Measurements from ENCODE around the gene ZNF256. TPM values are rescaled to one million over a fixed set of nuclear protein-coding genes. Genes with fewer than 3 reads are reported as not detected.

Gene ZNF256
- total RNA-seq, 4 donors from 2014 or later: 0.93 to 2.6 (median 1.4) TPM

DNA sequence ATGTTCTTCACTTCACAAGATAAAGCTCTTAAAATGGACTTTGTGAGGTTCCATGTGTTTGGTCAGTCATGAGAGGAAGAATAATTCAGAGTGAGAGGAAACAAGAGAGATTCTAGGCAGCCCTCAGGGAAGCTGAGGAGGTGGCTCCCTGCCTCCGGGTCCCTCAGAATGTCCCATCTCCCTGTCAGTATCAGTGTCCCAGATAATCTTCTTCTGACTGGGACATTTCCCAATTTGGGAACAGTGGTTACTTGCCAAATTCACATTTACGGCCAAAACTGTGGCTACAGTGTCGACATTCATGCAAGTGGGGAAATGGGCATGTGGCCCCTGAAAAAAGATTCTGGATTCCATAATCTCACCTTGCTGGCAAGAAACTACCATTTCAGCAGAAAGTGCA, 40.1 kb downstream of the ZNF256 start:
- H3K4me3 ChIP-seq: no peak overlapping the region
- DNase-seq: no peak
- peaks cover 10 to 35% of the 10 kb centered on the region in 2 donors for H3K36me3 ChIP-seq
- H3K27ac ChIP-seq: no peak overlapping the region
- no peak for TF ChIP-seq POLR2A (IDR thresholded peaks at IDR 0.05)
- TF ChIP-seq, protein P1, sequence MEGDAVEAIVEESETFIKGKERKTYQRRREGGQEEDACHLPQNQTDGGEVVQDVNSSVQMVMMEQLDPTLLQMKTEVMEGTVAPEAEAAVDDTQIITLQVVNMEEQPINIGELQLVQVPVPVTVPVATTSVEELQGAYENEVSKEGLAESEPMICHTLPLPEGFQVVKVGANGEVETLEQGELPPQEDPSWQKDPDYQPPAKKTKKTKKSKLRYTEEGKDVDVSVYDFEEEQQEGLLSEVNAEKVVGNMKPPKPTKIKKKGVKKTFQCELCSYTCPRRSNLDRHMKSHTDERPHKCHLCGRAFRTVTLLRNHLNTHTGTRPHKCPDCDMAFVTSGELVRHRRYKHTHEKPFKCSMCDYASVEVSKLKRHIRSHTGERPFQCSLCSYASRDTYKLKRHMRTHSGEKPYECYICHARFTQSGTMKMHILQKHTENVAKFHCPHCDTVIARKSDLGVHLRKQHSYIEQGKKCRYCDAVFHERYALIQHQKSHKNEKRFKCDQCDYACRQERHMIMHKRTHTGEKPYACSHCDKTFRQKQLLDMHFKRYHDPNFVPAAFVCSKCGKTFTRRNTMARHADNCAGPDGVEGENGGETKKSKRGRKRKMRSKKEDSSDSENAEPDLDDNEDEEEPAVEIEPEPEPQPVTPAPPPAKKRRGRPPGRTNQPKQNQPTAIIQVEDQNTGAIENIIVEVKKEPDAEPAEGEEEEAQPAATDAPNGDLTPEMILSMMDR (IDR thresholded peaks at IDR 0.05 in 4 of 5, conservative IDR thresholded peaks at IDR 0.05 in 1 of 5): no peak
- intact Hi-C loops (cut with DNase I; ENCODE audit: low total_unique reads) (no loop called here), in situ Hi-C loops (cut with MboI; ENCODE audit: low sequenced_read_pairs in 4 of 4) (loop anchor here in 2 of 4 donors (25.0 kb wide), 1 partner anchor 170 kb away; the partner anchor contains the start of genes ZNF671 (in 2 of the 2) and ZNF776 (in 2 of the 2))
- H3K27me3 ChIP-seq: no peaks in the 10 kb centered on the region
- peaks cover 0 to 4% of the 10 kb centered on the region in 2 donors for H3K4me1 ChIP-seq
- peaks cover 0 to 5% (median 0%) of the 10 kb centered on the region in 3 donors for H3K9me3 ChIP-seq
- no peak for ATAC-seq

DNA sequence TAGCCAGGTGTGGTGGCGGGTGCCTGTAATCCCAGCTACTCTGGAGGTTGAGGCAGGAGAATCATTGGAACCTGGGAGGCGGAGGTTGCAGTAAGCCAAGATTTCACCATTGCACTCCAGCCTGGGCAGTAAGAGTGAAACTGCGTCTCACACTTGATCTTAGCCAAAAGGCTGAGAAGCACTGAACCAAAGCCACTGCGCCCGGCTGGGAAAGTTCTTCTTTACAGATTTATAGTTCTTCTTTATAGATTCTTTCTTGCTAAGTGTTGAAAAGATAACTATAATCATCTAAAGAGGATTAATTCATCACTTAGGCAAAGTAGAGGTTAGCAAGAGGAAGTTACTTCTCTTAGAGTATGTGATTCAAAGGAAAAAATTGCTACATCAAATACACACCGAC, 42.2 kb downstream of the ZNF256 start:
- Histone ChIP-seq H3K4me3 (no peak overlapping the region), H3K9me3 (peaks cover 0 to 5% (median 0%) of the 10 kb centered on the region in 3 donors), H3K36me3 (peaks cover 10 to 20% of the 10 kb centered on the region in 2 donors), H3K4me1 (peaks cover 0 to 4% of the 10 kb centered on the region in 2 donors), H3K27ac (no peak overlapping the region), H3K27me3 (no peaks in the 10 kb centered on the region)
- TF ChIP-seq, protein P1 (IDR thresholded peaks at IDR 0.05 in 4 of 5, conservative IDR thresholded peaks at IDR 0.05 in 1 of 5): no peak
- no peak for TF ChIP-seq POLR2A (IDR thresholded peaks at IDR 0.05)
- in situ Hi-C loops (cut with MboI; ENCODE audit: low sequenced_read_pairs in 4 of 4): loop anchor here in 2 of 4 donors (25.0 kb wide), 1 partner anchor 168 kb away; the partner anchor contains the start of genes ZNF671 (in 2 of the 2) and ZNF776 (in 2 of the 2)
- intact Hi-C loops (cut with DNase I; ENCODE audit: low total_unique reads): no loop called here
- ATAC-seq: no peak
- DNase-seq: no peak

DNA sequence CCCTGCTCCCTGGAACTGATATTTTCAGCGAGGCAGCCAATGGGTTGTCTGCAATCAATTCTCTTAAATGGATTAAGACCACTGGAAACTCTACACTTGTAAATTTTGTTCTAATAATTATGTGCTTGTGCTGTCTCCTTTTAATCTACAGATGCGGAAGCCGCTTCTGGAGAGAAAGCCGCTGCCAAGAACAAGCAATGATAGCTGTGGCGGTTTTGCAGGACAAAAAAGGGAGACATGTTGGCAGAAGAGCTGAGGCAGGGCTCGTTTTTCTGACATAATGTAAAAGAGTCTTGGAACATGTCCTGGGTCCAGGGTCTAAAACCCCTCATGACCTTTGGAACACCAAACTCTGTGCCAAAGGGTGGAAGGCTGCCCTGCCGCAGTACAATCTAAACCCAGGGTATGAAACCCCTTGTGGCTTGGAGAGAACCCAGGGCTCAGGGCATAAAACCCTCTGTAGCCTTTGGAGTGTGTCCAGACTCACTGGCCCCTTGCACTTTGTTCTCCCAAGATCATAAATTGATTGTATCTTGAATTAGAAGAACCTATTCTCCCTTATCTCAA, 43.8 kb downstream of the ZNF256 start:
- peaks cover 6 to 16% of the 10 kb centered on the region in 2 donors for H3K36me3 ChIP-seq
- in situ Hi-C loops (cut with MboI; ENCODE audit: low sequenced_read_pairs in 4 of 4) (loop anchor here in 2 of 4 donors (25.0 kb wide), 1 partner anchor 166 kb away; the partner anchor contains the start of genes ZNF671 (in 2 of the 2) and ZNF776 (in 2 of the 2)), intact Hi-C loops (cut with DNase I; ENCODE audit: low total_unique reads) (no loop called here)
- ATAC-seq (no peak), DNase-seq (no peak)
- no peak overlapping the region for H3K4me3 ChIP-seq
- peaks cover 0 to 4% of the 10 kb centered on the region in 2 donors for H3K4me1 ChIP-seq
- TF ChIP-seq, protein P1 (IDR thresholded peaks at IDR 0.05 in 4 of 5, conservative IDR thresholded peaks at IDR 0.05 in 1 of 5): no peak
- no peak for TF ChIP-seq POLR2A (IDR thresholded peaks at IDR 0.05)
- no peaks in the 10 kb centered on the region for H3K27me3 ChIP-seq
- H3K27ac ChIP-seq: no peak overlapping the region
- peaks cover 0 to 5% (median 0%) of the 10 kb centered on the region in 3 donors for H3K9me3 ChIP-seq

DNA sequence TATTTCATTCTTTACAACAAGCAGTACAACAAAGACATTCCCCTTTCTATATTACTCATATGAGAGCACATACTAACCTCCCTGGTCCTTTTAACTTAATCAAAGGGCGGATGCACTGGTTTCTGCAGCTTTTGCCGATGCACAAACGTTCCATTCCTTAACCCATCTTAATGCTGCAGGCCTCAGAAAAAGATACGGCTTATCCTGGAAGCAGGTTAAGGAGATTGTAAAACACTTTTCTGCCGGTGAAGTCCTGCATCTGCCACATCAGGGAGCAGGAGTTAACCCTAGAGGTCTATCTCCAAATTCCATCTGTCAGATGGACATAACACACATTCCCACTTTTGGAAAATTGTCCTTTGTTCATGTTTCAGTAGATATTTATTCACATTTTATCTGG, 47.2 kb downstream of the ZNF256 start:
- Histone ChIP-seq H3K9me3 (no peaks in the 10 kb centered on the region), H3K27ac (no peak overlapping the region), H3K4me1 (peaks cover 0 to 4% of the 10 kb centered on the region in 2 donors), H3K36me3 (no peaks in the 10 kb centered on the region), H3K27me3 (no peaks in the 10 kb centered on the region), H3K4me3 (no peak overlapping the region)
- intact Hi-C loops (cut with DNase I; ENCODE audit: low total_unique reads): no loop called here
- in situ Hi-C loops (cut with MboI; ENCODE audit: low sequenced_read_pairs in 4 of 4): loop anchor here in 2 of 4 donors (25.0 kb wide), 1 partner anchor 163 kb away; the partner anchor contains the start of genes ZNF671 (in 2 of the 2) and ZNF776 (in 2 of the 2)
- ATAC-seq: no peak
- DNase-seq: no peak
- TF ChIP-seq, protein P1 (IDR thresholded peaks at IDR 0.05 in 4 of 5, conservative IDR thresholded peaks at IDR 0.05 in 1 of 5): no peak
- no peak for TF ChIP-seq POLR2A (IDR thresholded peaks at IDR 0.05)

Other genes starting within 250 kb of the ZNF256 start
- 1 to 10 TPM in 2 of 4 donors, under 1 TPM in 2; 0.49 to 2.8 (median 0.97) TPM for gene ZNF154, start 238.5 kb downstream of the ZNF256 start, total RNA-seq
- gene ZNF671, start 220.1 kb downstream of the ZNF256 start, total RNA-seq: 10 to 100 TPM in 1 of 4 donors, 1 to 10 TPM in 3; 3.9 to 10.1 (median 5.8) TPM
- 1 to 10 TPM; 5.0 to 8.1 (median 8.0) TPM for gene ZNF776, start 200.9 kb downstream of the ZNF256 start, total RNA-seq
- 10 to 100 TPM in 1 of 4 donors, 1 to 10 TPM in 3; 7.6 to 13.3 (median 9.2) TPM for gene ZNF586, start 178.0 kb downstream of the ZNF256 start, total RNA-seq
- gene ZNF552, start 132.8 kb downstream of the ZNF256 start, total RNA-seq: 1 to 10 TPM; 1.2 to 2.3 (median 1.8) TPM
- 1 to 10 TPM; 2.1 to 9.6 (median 6.3) TPM for gene ZNF587B, start 117.4 kb downstream of the ZNF256 start, total RNA-seq
- gene ZNF587, start 97.8 kb downstream of the ZNF256 start, total RNA-seq: 1 to 10 TPM; 4.5 to 9.0 (median 5.5) TPM
- 10 to 100 TPM in 1 of 4 donors, 1 to 10 TPM in 3; 3.3 to 18.0 (median 4.5) TPM for gene ZNF814, start 58.7 kb downstream of the ZNF256 start, total RNA-seq
- gene ZNF417, start 31.1 kb downstream of the ZNF256 start, total RNA-seq: 1 to 10 TPM; 2.6 to 8.4 (median 4.6) TPM
- 1 to 10 TPM in 2 of 4 donors, under 1 TPM in 2; 0.52 to 2.4 (median 0.87) TPM for gene ZNF418, start 12.3 kb downstream of the ZNF256 start, total RNA-seq
- gene C19orf18, start 26.8 kb upstream of the ZNF256 start, total RNA-seq: not detected
- 10 to 100 TPM in 1 of 4 donors, 1 to 10 TPM in 3; 2.9 to 15.3 (median 6.6) TPM for gene ZNF606, start 55.1 kb upstream of the ZNF256 start, total RNA-seq
- gene ZSCAN1, start 86.3 kb upstream of the ZNF256 start, total RNA-seq: not detected
- gene ZNF135, start 111.6 kb upstream of the ZNF256 start, total RNA-seq: under 1 TPM; 0.36 to 0.73 (median 0.53) TPM
- gene ZSCAN18, start 150.5 kb upstream of the ZNF256 start, total RNA-seq: 10 to 100 TPM; 11.2 to 20.6 (median 15.2) TPM
- gene ZNF329, start 203.1 kb upstream of the ZNF256 start, total RNA-seq: 1 to 10 TPM; 1.3 to 2.0 (median 1.7) TPM
- 10 to 100 TPM in 3 of 4 donors, 1 to 10 TPM in 1; 9.0 to 20.7 (median 13.4) TPM for gene ZNF274, start 235.4 kb upstream of the ZNF256 start, total RNA-seq

Measured in gastrocnemius medialis (tissue), 4 donors.